ENCODE measurements around the gene SCT. TPM values are rescaled to one million over a fixed set of nuclear protein-coding genes. Genes with fewer than 3 reads are reported as not detected.

The SCT gene
- total RNA-seq, 2 donors from 2014 or later = 1.1 to 3.2 TPM

GRCh38 chr11:589798-590197, 37.2 kb downstream of the SCT start:
- H3K9ac ChIP-seq (ENCODE audit: low read depth in 2 of 2, low read length in 2 of 2) = no peak overlapping the region
- no peak for DNase-seq
- no peaks in the 10 kb centered on the region for H3K4me1 ChIP-seq
- TF ChIP-seq CTCF (IDR thresholded peaks at IDR 0.05) = no peak
- H3K9me3 ChIP-seq = no peaks in the 10 kb centered on the region
- no peak overlapping the region for H3K27ac ChIP-seq
- H3K4me3 ChIP-seq = no peak overlapping the region
- peaks cover 25% of the 10 kb centered on the region for H3K36me3 ChIP-seq
- intact Hi-C loops (cut with DNase I) = no loop called here
- no peaks in the 10 kb centered on the region for H3K27me3 ChIP-seq

GRCh38 chr11:587978-588380, 39.0 kb downstream of the SCT start:
- no peak for DNase-seq
- Histone ChIP-seq H3K27ac (no peak overlapping the region), H3K4me1 (no peaks in the 10 kb centered on the region), H3K9ac (ENCODE audit: low read depth in 2 of 2, low read length in 2 of 2) (no peak overlapping the region), H3K36me3 (peaks cover 17% of the 10 kb centered on the region), H3K4me3 (no peak overlapping the region), H3K27me3 (no peaks in the 10 kb centered on the region), H3K9me3 (no peaks in the 10 kb centered on the region)
- intact Hi-C loops (cut with DNase I) = no loop called here
- TF ChIP-seq CTCF (IDR thresholded peaks at IDR 0.05) = no peak

- no peaks in the 10 kb centered on the region for H3K4me1 ChIP-seq
- no peaks in the 10 kb centered on the region for H3K27me3 ChIP-seq
- H3K4me3 ChIP-seq = no peak overlapping the region
- intact Hi-C loops (cut with DNase I) = no loop called here
- TF ChIP-seq CTCF (IDR thresholded peaks at IDR 0.05) = no peak
- peaks cover 13% of the 10 kb centered on the region for H3K36me3 ChIP-seq
- H3K9ac ChIP-seq (ENCODE audit: low read depth in 2 of 2, low read length in 2 of 2) = no peak overlapping the region
- no peak for DNase-seq
- no peaks in the 10 kb centered on the region for H3K9me3 ChIP-seq
- H3K27ac ChIP-seq = no peak overlapping the region
These were observed 39.4 kb downstream of the SCT start for GRCh38 chr11:587546-587945.

- DNase-seq = no peak
- no peak overlapping the region for H3K9ac ChIP-seq (ENCODE audit: low read depth in 2 of 2, low read length in 2 of 2)
- H3K27ac ChIP-seq = no peak overlapping the region
These were observed 40.3 kb downstream of the SCT start for GRCh38 chr11:586376-587316.

GRCh38 chr11:584287-584686, 42.7 kb downstream of the SCT start:
- Histone ChIP-seq H3K4me1 (no peaks in the 10 kb centered on the region), H3K9me3 (no peaks in the 10 kb centered on the region), H3K9ac (ENCODE audit: low read depth in 2 of 2, low read length in 2 of 2) (no peak overlapping the region), H3K27me3 (no peaks in the 10 kb centered on the region), H3K4me3 (no peak overlapping the region), H3K27ac (no peak overlapping the region), H3K36me3 (peaks cover 12% of the 10 kb centered on the region)
- no peak for TF ChIP-seq CTCF (IDR thresholded peaks at IDR 0.05)
- intact Hi-C loops (cut with DNase I) = no loop called here
- no peak for DNase-seq

More at GRCh38 chr11:586376-587316, 40.3 kb downstream of the SCT start:
- intact Hi-C loops (cut with DNase I) = no loop called here
- H3K4me3 ChIP-seq = no peak overlapping the region
- H3K4me1 ChIP-seq = no peaks in the 10 kb centered on the region
- H3K9me3 ChIP-seq = no peaks in the 10 kb centered on the region
- no peaks in the 10 kb centered on the region for H3K27me3 ChIP-seq
- H3K36me3 ChIP-seq = peaks cover 12% of the 10 kb centered on the region
- TF ChIP-seq CTCF (IDR thresholded peaks at IDR 0.05) = no peak

All from colonic mucosa (tissue), 4 donors.